PFSK-1 (cell line): ENCODE results near the gene CLP1.

Experiments used
- POLR2AphosphoS5 ChIP-seq: IDR thresholded peaks from 2 replicates; pipeline ENCODE4 v1.6.1; 2012; ENCODE audit warnings: low read depth, mild to moderate bottlenecking, control low read depth, low read length, moderate library complexity
- SIN3A ChIP-seq: IDR thresholded peaks from 2 replicates; pipeline ENCODE4 v1.6.1; 2012; ENCODE audit warnings: mild to moderate bottlenecking, low read length, moderate library complexity, borderline replicate concordance; ENCODE audit not compliant: insufficient read depth
- TAF1 ChIP-seq: IDR thresholded peaks from 2 replicates; pipeline ENCODE4 v1.6.1; 2012; ENCODE audit warnings: low read length, control low read depth, borderline replicate concordance; ENCODE audit not compliant: insufficient read depth
- TF ChIP-seq, protein P1 (sequence below), 2 experiments: IDR thresholded peaks; 2 replicates each; pipeline versions ENCODE4 v1.6.1 to v1.8.0; 2011 to 2012; ENCODE audit warnings: low read depth in 2 of 2, low read length in 2 of 2, control low read depth in 1 of 2, inconsistent platforms in 1 of 2, mild to moderate bottlenecking in 1 of 2, moderate library complexity in 1 of 2; ENCODE audit not compliant: insufficient read depth in 1 of 2

DNA sequence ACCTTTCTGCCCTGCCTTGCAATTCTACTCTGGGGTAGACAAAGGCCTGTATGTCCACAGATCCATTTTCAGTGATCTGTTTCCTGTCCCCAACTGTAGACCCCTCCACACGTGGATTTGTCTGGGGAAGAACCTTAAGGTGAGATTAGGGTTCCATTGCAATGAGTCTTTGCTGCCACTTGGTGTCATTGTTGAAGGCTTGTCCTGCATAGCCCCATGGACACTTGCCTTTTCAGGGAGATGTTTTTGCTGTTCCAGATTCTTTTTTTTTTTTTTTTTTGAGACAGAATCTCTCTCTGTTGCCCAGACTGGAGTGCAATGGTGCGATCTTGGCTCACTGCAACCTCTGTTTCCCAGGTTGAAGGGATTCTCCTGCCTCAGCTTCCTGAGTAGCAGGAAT, 38.2 kb upstream of the CLP1 start:
- no peak for TF ChIP-seq POLR2AphosphoS5
- no peak for TF ChIP-seq TAF1
- no peak for TF ChIP-seq SIN3A
- TF ChIP-seq, protein P1, sequence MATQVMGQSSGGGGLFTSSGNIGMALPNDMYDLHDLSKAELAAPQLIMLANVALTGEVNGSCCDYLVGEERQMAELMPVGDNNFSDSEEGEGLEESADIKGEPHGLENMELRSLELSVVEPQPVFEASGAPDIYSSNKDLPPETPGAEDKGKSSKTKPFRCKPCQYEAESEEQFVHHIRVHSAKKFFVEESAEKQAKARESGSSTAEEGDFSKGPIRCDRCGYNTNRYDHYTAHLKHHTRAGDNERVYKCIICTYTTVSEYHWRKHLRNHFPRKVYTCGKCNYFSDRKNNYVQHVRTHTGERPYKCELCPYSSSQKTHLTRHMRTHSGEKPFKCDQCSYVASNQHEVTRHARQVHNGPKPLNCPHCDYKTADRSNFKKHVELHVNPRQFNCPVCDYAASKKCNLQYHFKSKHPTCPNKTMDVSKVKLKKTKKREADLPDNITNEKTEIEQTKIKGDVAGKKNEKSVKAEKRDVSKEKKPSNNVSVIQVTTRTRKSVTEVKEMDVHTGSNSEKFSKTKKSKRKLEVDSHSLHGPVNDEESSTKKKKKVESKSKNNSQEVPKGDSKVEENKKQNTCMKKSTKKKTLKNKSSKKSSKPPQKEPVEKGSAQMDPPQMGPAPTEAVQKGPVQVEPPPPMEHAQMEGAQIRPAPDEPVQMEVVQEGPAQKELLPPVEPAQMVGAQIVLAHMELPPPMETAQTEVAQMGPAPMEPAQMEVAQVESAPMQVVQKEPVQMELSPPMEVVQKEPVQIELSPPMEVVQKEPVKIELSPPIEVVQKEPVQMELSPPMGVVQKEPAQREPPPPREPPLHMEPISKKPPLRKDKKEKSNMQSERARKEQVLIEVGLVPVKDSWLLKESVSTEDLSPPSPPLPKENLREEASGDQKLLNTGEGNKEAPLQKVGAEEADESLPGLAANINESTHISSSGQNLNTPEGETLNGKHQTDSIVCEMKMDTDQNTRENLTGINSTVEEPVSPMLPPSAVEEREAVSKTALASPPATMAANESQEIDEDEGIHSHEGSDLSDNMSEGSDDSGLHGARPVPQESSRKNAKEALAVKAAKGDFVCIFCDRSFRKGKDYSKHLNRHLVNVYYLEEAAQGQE (IDR thresholded peaks at IDR 0.05; ENCODE audit: insufficient read depth in 1 of 2, low read depth in 2 of 2, low read length in 2 of 2) = no peak
